Gastroesophageal sphincter (tissue), 4 donors: ENCODE measurements around the gene SLC30A7. TPM values are rescaled to one million over a fixed set of nuclear protein-coding genes. Genes with fewer than 3 reads are reported as not detected.

Source experiments
- ATAC-seq: fragments of 150-250 bp; one replicate; pipeline ENCODE4 v1.9.1; 2016; ENCODE audit warnings: mild to moderate bottlenecking, moderate library complexity
- H3K27ac ChIP-seq, 4 donors: fragments of 200-600 bp; sonication (generic) in 3 of 4; 1 replicate in 3 of 4; 2 replicates in 1 of 4; pipeline ENCODE4 v1.5.1; 2016 to 2019
- H3K27me3 ChIP-seq: fragments of 200-600 bp; sonication (generic); one replicate; pipeline ENCODE4 v1.5.1; 2019
- H3K36me3 ChIP-seq, 2 donors: fragments of 200-600 bp; sonication (generic); one replicate each; pipeline ENCODE4 v1.5.1; 2019; ENCODE audit warnings: control low read depth in 1 of 2
- H3K4me1 ChIP-seq, 3 donors: fragments of 200-600 bp; sonication (generic); 1 replicate in 2 of 3; 2 replicates in 1 of 3; pipeline ENCODE4 v1.5.1; 2016 to 2019; ENCODE audit warnings: control low read depth in 2 of 3
- H3K4me3 ChIP-seq, 2 donors: fragments of 200-600 bp; sonication (generic); one replicate each; pipeline ENCODE4 v1.5.1; 2019; ENCODE audit warnings: mild to moderate bottlenecking in 1 of 2, moderate library complexity in 1 of 2
- H3K9me3 ChIP-seq, 3 donors: fragments of 200-600 bp; sonication (generic); one replicate each; pipeline ENCODE4 v1.5.1; 2017 to 2019; ENCODE audit warnings: control low read depth in 2 of 3
- CTCF ChIP-seq, 4 experiments: fragments of 200-600 bp in 2 of 4; fragments of 450-650 bp in 2 of 4; sonication (generic) in 1 of 4; IDR thresholded peaks; one replicate each; pipeline ENCODE4 v1.5.1; 2017 to 2019; ENCODE audit warnings: antibody characterized with exemption in 4 of 4, mild to moderate bottlenecking in 2 of 4, moderate library complexity in 2 of 4
- EP300 ChIP-seq: sonication (generic); formaldehyde crosslinking; IDR thresholded peaks from one replicate; pipeline ENCODE4 v1.6.1; 2017; ENCODE audit warnings: antibody characterized with exemption, mild to moderate bottlenecking
- POLR2A ChIP-seq, 2 donors: fragments of 450-650 bp; IDR thresholded peaks; one replicate each; pipeline ENCODE4 v1.6.1; 2017; ENCODE audit warnings: antibody characterized with exemption in 2 of 2, mild to moderate bottlenecking in 2 of 2, moderate library complexity in 1 of 2
- POLR2AphosphoS5 ChIP-seq: sonication (generic); formaldehyde crosslinking; IDR thresholded peaks from one replicate; pipeline ENCODE4 v1.6.1; 2017; ENCODE audit warnings: antibody characterized with exemption
- WGBS, 2 donors: methylation state at CpG; one replicate each; pipeline ENCODE4 v1.1.5; 2018; ENCODE audit warnings: low coverage in 1 of 2; 5-methylcytosine and 5-hydroxymethylcytosine counted together
- total RNA-seq, 4 donors: library from RNA; depleted of rRNA; stranded (reverse); fragments of >200 nt; gene quantifications; one replicate each; pipeline ENCODE4 v1.1.0, GENCODE V29; 2016

The SLC30A7 gene
- total RNA-seq, 4 donors from 2014 or later: 11.2 to 19.8 (median 17.1) TPM

GRCh38 chr1:100988121-100988520 lies 92.2 kb downstream of the SLC30A7 start:
- Histone ChIP-seq H3K27ac (peak overlapping the region in 2 of 4 donors; percentile 33 to 57), H3K27me3 (no peaks in the 10 kb centered on the region), H3K4me1 (peaks cover 0 to 23% (median 8%) of the 10 kb centered on the region in 3 donors), H3K4me3 (no peak overlapping the region), H3K9me3 (no peaks in the 10 kb centered on the region), H3K36me3 (peaks cover 0 to 5% of the 10 kb centered on the region in 2 donors)
- TF ChIP-seq EP300: no peak
- TF ChIP-seq CTCF (IDR thresholded peaks at IDR 0.05): no peak
- TF ChIP-seq POLR2A (IDR thresholded peaks at IDR 0.05): no peak
- no peak for TF ChIP-seq POLR2AphosphoS5
- no peak for ATAC-seq
- WGBS, 2 donors: 69 to 93% methylated on average over 3 of the region's 3 CpGs

GRCh38 chr1:100989306-100990077 lies 93.6 kb downstream of the SLC30A7 start:
- H3K9me3 ChIP-seq: no peaks in the 10 kb centered on the region
- 23 to 27% methylated on average over 2 of the region's 2 CpGs for WGBS, 2 donors
- peak overlapping the region; percentile 23 to 57 (median 42) for H3K27ac ChIP-seq
- H3K27me3 ChIP-seq: no peaks in the 10 kb centered on the region
- H3K36me3 ChIP-seq: peaks cover 0 to 5% of the 10 kb centered on the region in 2 donors
- TF ChIP-seq CTCF (IDR thresholded peaks at IDR 0.05) (no peak), EP300 (no peak), POLR2AphosphoS5 (no peak), POLR2A (IDR thresholded peaks at IDR 0.05) (no peak)
- ATAC-seq: no peak
- peaks cover 0 to 23% (median 8%) of the 10 kb centered on the region in 3 donors for H3K4me1 ChIP-seq
- no peak overlapping the region for H3K4me3 ChIP-seq

GRCh38 chr1:100995198-100995988 lies 99.5 kb downstream of the SLC30A7 start:
- ATAC-seq: no peak
- TF ChIP-seq EP300 (no peak), CTCF (IDR thresholded peaks at IDR 0.05) (no peak), POLR2AphosphoS5 (no peak), POLR2A (IDR thresholded peaks at IDR 0.05) (no peak)
- whole genome bisulfite sequencing, 2 donors: 26 to 48% methylated on average over 4 of the region's 4 CpGs

GRCh38 chr1:100998426-100998825 lies 102.5 kb downstream of the SLC30A7 start:
- Histone ChIP-seq H3K27ac (no peak overlapping the region), H3K27me3 (no peaks in the 10 kb centered on the region), H3K9me3 (no peaks in the 10 kb centered on the region), H3K4me1 (peaks cover 0 to 22% (median 4%) of the 10 kb centered on the region in 3 donors), H3K4me3 (no peak overlapping the region), H3K36me3 (peaks cover 0 to 22% of the 10 kb centered on the region in 2 donors)
- no peak for TF ChIP-seq POLR2A (IDR thresholded peaks at IDR 0.05)
- TF ChIP-seq CTCF (IDR thresholded peaks at IDR 0.05): no peak
- no peak for TF ChIP-seq POLR2AphosphoS5
- no peak for TF ChIP-seq EP300
- no peak for ATAC-seq
- 80% methylated on average over 1 of the region's 1 CpG; no CpG with 5 or more reads in 1 of the 2 donors for WGBS, 2 donors

More at GRCh38 chr1:100995198-100995988, 99.5 kb downstream of the SLC30A7 start:
- Histone ChIP-seq H3K9me3 (no peaks in the 10 kb centered on the region), H3K4me3 (no peak overlapping the region), H3K36me3 (peaks cover 0 to 19% of the 10 kb centered on the region in 2 donors), H3K4me1 (peaks cover 0 to 14% (median under 1%) of the 10 kb centered on the region in 3 donors), H3K27ac (peak overlapping the region in 3 of 4 donors; percentile 5 to 48 (median 28)), H3K27me3 (no peaks in the 10 kb centered on the region)
